HG02798 (cell line): ENCODE measurements around the gene SPCS3.
"Not testable (repeated sequence)": the region's sequence is repeated elsewhere in the genome, so short reads cannot be mapped to it uniquely, and the experiment has no call there.

Experiments
- ATAC-seq: cut with Tn5 transposase; IDR thresholded peaks from one replicate; pipeline ENCODE4 v1.9.1; 2021; ENCODE audit warnings: mild to moderate bottlenecking; ENCODE audit not compliant: unreplicated experiment, poor library complexity

SPCS3 gene

GRCh38 chr4:176340871-176341685 is 21.3 kb downstream of the SPCS3 start:
- ATAC-seq, result peak; percentile 71

- ATAC-seq, result no peak
Measured at GRCh38 chr4:176342384-176342783, 22.6 kb downstream of the SPCS3 start.

GRCh38 chr4:176343286-176343685 is 23.5 kb downstream of the SPCS3 start:
- ATAC-seq, result no peak

GRCh38 chr4:176345346-176345745 is 25.6 kb downstream of the SPCS3 start:
- ATAC-seq, result not testable (repeated sequence)

- ATAC-seq, result not testable (repeated sequence)
Measured at GRCh38 chr4:176346836-176347235, 27.1 kb downstream of the SPCS3 start.

- no peak for ATAC-seq
Measured at GRCh38 chr4:176350671-176351070, 30.9 kb downstream of the SPCS3 start.

GRCh38 chr4:176354884-176355283 is 35.1 kb downstream of the SPCS3 start:
- ATAC-seq, result no peak

DNA sequence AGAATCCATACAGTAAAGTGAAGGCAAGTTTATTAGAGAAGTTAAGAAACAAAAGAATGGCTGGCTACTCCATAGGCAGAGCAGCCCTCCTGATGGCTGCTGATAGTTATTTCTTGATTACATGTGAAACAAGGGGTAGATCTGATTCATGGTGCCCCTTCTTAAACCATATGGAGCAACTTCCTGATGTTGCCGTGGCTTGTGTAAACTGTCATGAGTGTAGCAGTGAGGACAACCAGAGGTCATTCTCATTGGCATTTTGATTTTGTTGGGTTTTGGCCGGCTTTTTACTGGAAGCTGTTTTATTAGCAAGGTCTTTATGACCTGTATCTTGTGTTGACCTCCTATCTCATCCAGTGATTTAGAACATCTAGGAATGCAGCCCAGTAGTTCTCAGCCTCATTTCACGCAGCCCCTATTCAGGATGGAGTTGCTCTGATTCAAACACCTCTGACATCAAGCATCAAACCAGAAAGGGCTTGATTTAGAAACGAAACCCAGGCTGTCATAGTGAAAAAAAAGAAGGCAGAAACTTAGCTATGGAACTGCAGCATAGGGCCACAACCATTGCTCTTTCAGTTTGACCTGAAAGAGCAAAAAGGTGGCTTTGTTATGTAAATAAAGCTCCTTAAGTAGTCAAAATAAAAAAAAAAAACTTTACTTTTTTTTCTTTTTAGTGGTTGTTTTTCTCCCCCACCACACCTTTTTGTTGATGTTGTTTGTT is 37.8 kb downstream of the SPCS3 start:
- ATAC-seq, result peak; percentile 99

GRCh38 chr4:176358083-176358469 is 38.3 kb downstream of the SPCS3 start:
- ATAC-seq, result peak; percentile 7

DNA sequence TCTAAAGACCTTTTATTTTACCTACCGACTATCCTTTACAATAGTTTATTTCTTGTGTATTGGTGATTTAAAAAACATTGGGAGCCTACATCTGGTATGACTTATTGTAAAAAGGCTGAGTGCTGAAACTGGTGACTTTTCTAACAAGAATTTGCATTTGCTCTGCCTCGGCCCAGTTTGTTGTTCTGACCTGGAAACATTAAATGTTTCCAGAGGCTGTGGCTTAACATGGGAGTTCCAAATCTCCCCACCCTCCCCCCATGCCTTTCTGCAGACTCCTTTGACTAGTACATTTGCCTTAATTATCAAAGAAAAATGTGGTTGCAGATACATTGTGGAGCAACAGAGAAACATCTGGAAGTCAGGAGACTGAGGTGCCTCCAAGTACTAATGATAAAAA is 39.8 kb downstream of the SPCS3 start:
- no peak for ATAC-seq

DNA sequence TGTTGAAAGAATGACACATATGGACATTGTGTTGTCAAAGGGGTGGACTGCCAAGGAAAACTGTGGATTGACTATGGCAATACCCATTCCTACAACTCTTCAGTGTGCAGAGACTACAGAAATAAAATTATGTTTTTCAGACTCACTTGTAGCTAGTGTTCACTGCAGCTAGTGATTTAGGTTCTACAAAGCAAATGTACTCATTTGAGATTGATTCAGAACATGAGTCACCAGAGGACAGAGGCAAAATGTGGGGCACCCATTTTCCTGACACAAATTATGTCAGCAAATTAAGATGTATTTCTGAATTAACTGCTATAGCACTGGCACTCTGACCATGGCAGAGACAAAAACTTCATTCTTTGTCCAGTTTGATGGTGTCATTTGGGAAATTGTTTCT is 40.7 kb downstream of the SPCS3 start:
- ATAC-seq, result no peak

GRCh38 chr4:176363072-176363471 is 43.3 kb downstream of the SPCS3 start:
- peak; percentile 81 for ATAC-seq

GRCh38 chr4:176367771-176368465 is 48.2 kb downstream of the SPCS3 start:
- ATAC-seq, result no peak

DNA sequence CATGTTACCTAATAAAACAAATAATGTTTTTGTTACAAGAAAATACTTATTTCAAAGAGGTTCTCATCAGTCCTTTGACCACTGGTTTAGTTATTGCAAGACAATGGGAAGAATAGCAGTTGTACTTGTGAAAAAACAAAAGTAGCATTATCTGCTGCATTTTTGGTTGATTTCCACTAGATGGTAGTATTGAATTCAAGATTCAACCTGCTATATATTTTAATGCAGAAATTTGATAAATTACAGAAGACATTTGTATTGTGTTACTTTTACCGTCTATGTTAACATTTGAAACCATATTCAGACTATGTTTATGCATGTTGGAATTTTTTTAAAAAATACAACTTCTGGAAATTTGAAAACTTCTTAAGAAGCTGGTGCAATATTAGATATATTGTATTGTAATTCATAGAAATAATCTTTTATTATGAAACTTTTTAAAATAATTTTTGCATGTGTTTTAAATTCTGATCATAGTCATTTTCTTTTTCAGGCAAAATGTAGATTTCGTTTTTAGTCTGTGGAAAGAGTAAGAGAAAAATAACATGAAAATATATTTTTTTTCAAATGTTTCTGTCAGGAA is 56.4 kb downstream of the SPCS3 start:
- no peak for ATAC-seq

DNA sequence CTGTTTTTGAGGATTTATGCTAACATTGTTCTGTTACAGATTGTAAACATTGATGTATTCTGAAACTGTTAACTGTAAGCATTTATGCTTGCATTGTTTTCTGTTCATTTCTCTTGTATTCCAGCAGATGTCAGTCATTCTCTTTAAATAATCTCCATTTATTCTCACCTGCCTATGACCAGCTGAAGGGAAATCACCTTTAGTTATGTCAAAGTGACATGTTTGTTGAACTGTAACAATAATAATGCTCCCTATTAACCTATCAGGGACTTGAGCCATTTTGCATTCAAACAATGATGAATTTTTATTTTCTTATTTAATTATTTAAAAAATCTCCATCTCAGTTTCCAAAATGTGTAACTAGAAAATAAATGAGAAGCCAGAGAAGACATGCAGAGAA is 58.0 kb downstream of the SPCS3 start:
- peak; percentile 91 for ATAC-seq

GRCh38 chr4:176380352-176381157 is 60.8 kb downstream of the SPCS3 start:
- ATAC-seq, result no peak
